Progenitor cell of endocrine pancreas (in vitro differentiated cells): ENCODE results near the gene CST9L. TPM values are rescaled to one million over a fixed set of nuclear protein-coding genes. Genes with fewer than 3 reads are reported as not detected.

Source experiments
- DNase-seq: peaks from one replicate; pipeline ENCODE4 v3.0.0; 2021; ENCODE audit warnings: low spot score; ENCODE audit not compliant: unreplicated experiment
- H3K27ac Mint-ChIP-seq: 2 replicates; pipeline ENCODE4 v1.8.0; 2021; ENCODE audit warnings: mild to moderate bottlenecking, moderate library complexity, mixed read lengths
- H3K27me3 Mint-ChIP-seq: 2 replicates; pipeline ENCODE4 v1.8.0; 2021; ENCODE audit warnings: mixed read lengths
- H3K36me3 Mint-ChIP-seq: 2 replicates; pipeline ENCODE4 v1.8.0; 2022; ENCODE audit warnings: mixed read lengths; ENCODE audit not compliant: insufficient read depth
- H3K4me1 Mint-ChIP-seq: 2 replicates; pipeline ENCODE4 v1.8.0; 2021; ENCODE audit warnings: low read depth, mixed read lengths
- H3K4me3 Mint-ChIP-seq: 2 replicates; pipeline ENCODE4 v1.8.0; 2021; ENCODE audit warnings: low read depth, mild to moderate bottlenecking, moderate library complexity, mixed read lengths
- H3K9me3 Mint-ChIP-seq: 2 replicates; pipeline ENCODE4 v1.8.0; 2021; ENCODE audit warnings: low read depth, mixed read lengths
- CTCF ChIP-seq: fragments of 200-600 bp; sonication (generic); IDR thresholded peaks from one replicate; pipeline ENCODE4 v1.5.0; 2021; ENCODE audit warnings: antibody characterized with exemption, mild to moderate bottlenecking; ENCODE audit not compliant: unreplicated experiment
- total RNA-seq: library from RNA; stranded (reverse); gene quantifications from 2 replicates; pipeline ENCODE4 v1.2.1, GENCODE V29; 2021

CST9L gene
- total RNA-seq, 1 donor from 2014 or later = not detected

GRCh38 chr20:23608251-23608846 is 40.1 kb upstream of the CST9L start:
- Mint-ChIP-seq H3K36me3 (no peaks in the 10 kb centered on the region), H3K27me3 (peaks cover 25% of the 10 kb centered on the region), H3K4me3 (no peak overlapping the region), H3K9me3 (no peaks in the 10 kb centered on the region), H3K27ac (no peak overlapping the region), H3K4me1 (no peaks in the 10 kb centered on the region)
- no peak for DNase-seq
- TF ChIP-seq CTCF = no peak

GRCh38 chr20:23607497-23608245 is 39.4 kb upstream of the CST9L start:
- no peak overlapping the region for H3K27ac Mint-ChIP-seq
- H3K27me3 Mint-ChIP-seq = peaks cover 25% of the 10 kb centered on the region
- no peaks in the 10 kb centered on the region for H3K36me3 Mint-ChIP-seq
- H3K4me1 Mint-ChIP-seq = no peaks in the 10 kb centered on the region
- no peak overlapping the region for H3K4me3 Mint-ChIP-seq
- H3K9me3 Mint-ChIP-seq = no peaks in the 10 kb centered on the region
- no peak for TF ChIP-seq CTCF
- no peak for DNase-seq

- Mint-ChIP-seq H3K36me3 (no peaks in the 10 kb centered on the region), H3K9me3 (no peaks in the 10 kb centered on the region)
Observed at GRCh38 chr20:23606652-23607049, 38.4 kb upstream of the CST9L start.

GRCh38 chr20:23605867-23606651 is 37.8 kb upstream of the CST9L start, which contains the start of gene CST9:
Gene CST9 (minus strand): TSS chr20:23605917. CDS start chr20:23605864, 53 bp downstream.
- TF ChIP-seq CTCF = no peak
- Mint-ChIP-seq H3K27me3 (peaks cover 22% of the 10 kb centered on the region), H3K9me3 (no peaks in the 10 kb centered on the region), H3K4me1 (no peaks in the 10 kb centered on the region), H3K4me3 (no peak within 1 kb of the TSS), H3K27ac (no peak within 1 kb of the TSS), H3K36me3 (no peaks in the 10 kb centered on the region)
- no peak for DNase-seq

More at GRCh38 chr20:23606652-23607049, 38.4 kb upstream of the CST9L start:
- Mint-ChIP-seq H3K27ac (no peak overlapping the region), H3K4me1 (no peaks in the 10 kb centered on the region), H3K4me3 (no peak overlapping the region), H3K27me3 (peaks cover 25% of the 10 kb centered on the region)
- TF ChIP-seq CTCF = peak; percentile 91
- DNase-seq = peak; percentile 75

GRCh38 chr20:23604306-23604705 is 36.0 kb upstream of the CST9L start:
- Mint-ChIP-seq H3K27ac (no peak overlapping the region), H3K27me3 (peaks cover 22% of the 10 kb centered on the region), H3K4me3 (no peak overlapping the region), H3K36me3 (no peaks in the 10 kb centered on the region), H3K4me1 (no peaks in the 10 kb centered on the region), H3K9me3 (no peaks in the 10 kb centered on the region)
- no peak for DNase-seq
- TF ChIP-seq CTCF = no peak
